GM13976 (cell line): ENCODE measurements around the gene GINS3.

Experiments used
- DNase-seq: peaks from one replicate; pipeline ENCODE4 v3.0.0; 2012; ENCODE audit warnings: low spot score
- CTCF ChIP-seq: IDR thresholded peaks from 2 replicates; pipeline ENCODE4 v1.5.1; 2012; ENCODE audit warnings: borderline replicate concordance, mild to moderate bottlenecking; ENCODE audit not compliant: insufficient read depth; ENCODE audit errors: extremely low read depth, missing control alignments, control extremely low read depth
- in situ Hi-C: fragments of 300-500 bp; cut with MboI; formaldehyde crosslinking; loops from one replicate; pipeline ENCODE4 v1.12.0; 2022; ENCODE audit warnings: low sequenced_read_pairs, mixed read lengths, inconsistent platforms; ENCODE audit not compliant: unreplicated experiment

GINS3 gene

GRCh38 chr16:58454178-58454577, 61.9 kb downstream of the GINS3 start:
- DNase-seq, result no peak
- in situ Hi-C loops, result no loop called here
- no peak for TF ChIP-seq CTCF

GRCh38 chr16:58454856-58455255, 62.6 kb downstream of the GINS3 start:
- in situ Hi-C loops, result no loop called here
- TF ChIP-seq CTCF, result no peak
- no peak for DNase-seq
